KMS-11 (cell line): Measurements from ENCODE around the gene TNFSF10.
A peak's percentile ranks its signal among the peaks of the same experiment; 100 is the strongest.
"Not testable (repeated sequence)": the region's sequence is repeated elsewhere in the genome, so short reads cannot be mapped to it uniquely, and the experiment has no call there.

Experiments used
- H2AFZ ChIP-seq: fragments of 200-600 bp; sonication (generic); 2 replicates; pipeline ENCODE4 v1.6.1; 2016; ENCODE audit warnings: antibody characterized with exemption, mixed run types, low read depth
- H3K27ac ChIP-seq: fragments of 200-600 bp; sonication (generic); 2 replicates; pipeline ENCODE4 v1.6.1; 2016; ENCODE audit warnings: mild to moderate bottlenecking, mixed run types
- H3K27me3 ChIP-seq: fragments of 200-600 bp; sonication (generic); 2 replicates; pipeline ENCODE4 v1.6.1; 2017; ENCODE audit warnings: mild to moderate bottlenecking, low read depth, mixed run types, moderate library complexity; ENCODE audit not compliant: insufficient read depth
- H3K36me3 ChIP-seq: fragments of 200-600 bp; sonication (generic); 2 replicates; pipeline ENCODE4 v1.6.1; 2017; ENCODE audit warnings: mild to moderate bottlenecking, mixed run types; ENCODE audit not compliant: insufficient read depth
- H3K4me1 ChIP-seq: fragments of 200-600 bp; sonication (generic); 2 replicates; pipeline ENCODE4 v1.6.1; 2016; ENCODE audit warnings: mild to moderate bottlenecking, low read depth, mixed run types; ENCODE audit not compliant: poor library complexity, severe bottlenecking
- H3K4me2 ChIP-seq: fragments of 200-600 bp; sonication (generic); 2 replicates; pipeline ENCODE4 v1.7.0; 2016; ENCODE audit warnings: mild to moderate bottlenecking, mixed run types
- H3K4me3 ChIP-seq: fragments of 200-600 bp; sonication (generic); IDR thresholded peaks from 2 replicates; pipeline ENCODE4 v1.6.1; 2017; ENCODE audit warnings: low read depth, low read length, mixed read lengths; ENCODE audit not compliant: insufficient read depth
- H3K79me2 ChIP-seq: fragments of 200-600 bp; sonication (generic); 2 replicates; pipeline ENCODE4 v1.6.1; 2016; ENCODE audit warnings: low read depth, mixed run types; ENCODE audit not compliant: insufficient read depth
- H3K9ac ChIP-seq: fragments of 200-600 bp; sonication (generic); 2 replicates; pipeline ENCODE4 v1.6.1; 2016; ENCODE audit warnings: mild to moderate bottlenecking, mixed run types
- H4K20me1 ChIP-seq: fragments of 200-600 bp; sonication (generic); 2 replicates; pipeline ENCODE4 v1.6.1; 2016; ENCODE audit warnings: mild to moderate bottlenecking, mixed run types; ENCODE audit not compliant: insufficient read depth
- CTCF ChIP-seq: fragments of 200-600 bp; sonication (generic); conservative IDR thresholded peaks from 2 replicates; pipeline ENCODE4 v1.6.1; 2017; ENCODE audit warnings: low read depth, mild to moderate bottlenecking, antibody characterized with exemption, low read length, moderate library complexity, mixed read lengths

TNFSF10 gene

GRCh38 chr3:172501540-172501939 lies 21.7 kb downstream of the TNFSF10 start:
- H3K36me3 ChIP-seq, result no peaks in the 10 kb centered on the region
- TF ChIP-seq CTCF, result no peak
- no peak overlapping the region for H3K27ac ChIP-seq
- no peaks in the 10 kb centered on the region for H3K4me1 ChIP-seq
- no peaks in the 10 kb centered on the region for H3K79me2 ChIP-seq
- H2AFZ ChIP-seq, result no peak overlapping the region
- H3K27me3 ChIP-seq, result no peaks in the 10 kb centered on the region
- no peaks in the 10 kb centered on the region for H4K20me1 ChIP-seq
- H3K4me3 ChIP-seq, result no peak overlapping the region
- no peak overlapping the region for H3K9ac ChIP-seq
- H3K4me2 ChIP-seq, result no peak overlapping the region

GRCh38 chr3:172490198-172490669 lies 33.0 kb downstream of the TNFSF10 start:
- H3K79me2 ChIP-seq, H3K27me3 ChIP-seq, H4K20me1 ChIP-seq, H3K9ac ChIP-seq, H3K4me2 ChIP-seq, H3K36me3 ChIP-seq, H3K4me3 ChIP-seq, H3K4me1 ChIP-seq: not testable (repeated sequence)
- Histone ChIP-seq H3K27ac (peak overlapping the region; percentile 8; the same call in 1 of the 2 replicates), H2AFZ (peak overlapping the region; percentile 34; the same call in 1 of the 2 replicates)
- TF ChIP-seq CTCF, result peak; percentile 86

GRCh38 chr3:172478116-172478515 lies 45.1 kb downstream of the TNFSF10 start:
- TF ChIP-seq CTCF, result no peak
- no peak overlapping the region for H2AFZ ChIP-seq

GRCh38 chr3:172476347-172476746 lies 46.9 kb downstream of the TNFSF10 start:
- no peaks in the 10 kb centered on the region for H4K20me1 ChIP-seq
- H3K9ac ChIP-seq, result no peak overlapping the region
- peaks cover 7% of the 10 kb centered on the region for H3K4me1 ChIP-seq
- H2AFZ ChIP-seq, result peak overlapping the region; percentile 53
- no peaks in the 10 kb centered on the region for H3K79me2 ChIP-seq
- no peak for TF ChIP-seq CTCF
- no peaks in the 10 kb centered on the region for H3K36me3 ChIP-seq
- H3K27me3 ChIP-seq, result no peaks in the 10 kb centered on the region
- H3K27ac ChIP-seq, result no peak overlapping the region
- no peak overlapping the region for H3K4me3 ChIP-seq
- H3K4me2 ChIP-seq, result peak overlapping the region; percentile 15; the same call in 1 of the 2 replicates

More at GRCh38 chr3:172478116-172478515, 45.1 kb downstream of the TNFSF10 start:
- Histone ChIP-seq H3K79me2 (no peaks in the 10 kb centered on the region), H3K4me2 (no peak overlapping the region), H3K27ac (no peak overlapping the region), H4K20me1 (no peaks in the 10 kb centered on the region), H3K27me3 (no peaks in the 10 kb centered on the region), H3K36me3 (no peaks in the 10 kb centered on the region), H3K4me3 (no peak overlapping the region), H3K4me1 (peaks cover 7% of the 10 kb centered on the region), H3K9ac (no peak overlapping the region)
